SK-N-SH (cell line): Measurements from ENCODE around the gene RANBP9.
A peak's percentile ranks its signal among the peaks of the same experiment; 100 is the strongest.

Experiments
- CTCF ChIP-seq: fragments of 200-600 bp; sonication (generic); IDR thresholded peaks from 2 replicates; pipeline ENCODE4 v1.6.1; 2017; ENCODE audit warnings: antibody characterized with exemption, mild to moderate bottlenecking, moderate library complexity
- EZH2phosphoT487 ChIP-seq: fragments of 200-600 bp; sonication (generic); IDR thresholded peaks from 2 replicates; pipeline ENCODE4 v1.6.1; 2017; ENCODE audit warnings: low read depth, mixed run types, mild to moderate bottlenecking, antibody characterized with exemption, moderate library complexity, borderline replicate concordance
- FOSL2 ChIP-seq: IDR thresholded peaks from 2 replicates; pipeline ENCODE4 v1.4.0; 2012; ENCODE audit warnings: low read depth, mild to moderate bottlenecking, moderate library complexity, borderline replicate concordance
- FOXM1 ChIP-seq: IDR thresholded peaks from 2 replicates; pipeline ENCODE4 v1.4.0; 2012; ENCODE audit warnings: low read depth, mild to moderate bottlenecking
- GATA2 ChIP-seq: sonication (generic); formaldehyde crosslinking; IDR thresholded peaks from 2 replicates; pipeline ENCODE4 v1.5.0; 2020; ENCODE audit warnings: mild to moderate bottlenecking, missing genetic modification reagents
- POLR2AphosphoS5 ChIP-seq: IDR thresholded peaks from 2 replicates; pipeline ENCODE4 v1.6.1; 2012; ENCODE audit warnings: low read depth, low read length
- RCOR1 ChIP-seq: fragments of 150-350 bp; IDR thresholded peaks from 2 replicates; pipeline ENCODE4 v1.6.1; 2017; ENCODE audit warnings: antibody characterized with exemption, low read length
- REST ChIP-seq: IDR thresholded peaks from 2 replicates; pipeline ENCODE4 v1.6.1; 2012; ENCODE audit warnings: mild to moderate bottlenecking, low read depth, low read length, moderate library complexity
- SIN3A ChIP-seq: IDR thresholded peaks from 2 replicates; pipeline ENCODE4 v1.6.1; 2012; ENCODE audit warnings: low read depth, mild to moderate bottlenecking, low read length, moderate library complexity, borderline replicate concordance
- TAF1 ChIP-seq: IDR thresholded peaks from 2 replicates; pipeline ENCODE4 v1.6.1; 2012; ENCODE audit warnings: low read depth, mild to moderate bottlenecking, low read length, moderate library complexity, borderline replicate concordance
- TCF12 ChIP-seq: IDR thresholded peaks from 2 replicates; pipeline ENCODE4 v1.4.0; 2012
- TEAD4 ChIP-seq: IDR thresholded peaks from 2 replicates; pipeline ENCODE4 v1.4.0; 2012; ENCODE audit warnings: mild to moderate bottlenecking, borderline replicate concordance; ENCODE audit not compliant: insufficient read depth

GRCh38 chr6:13614926-13615791, 96.5 kb downstream of the RANBP9 start, which contains the start of gene NOL7:
- TF ChIP-seq SIN3A (peak; percentile 87; the same call in 1 of the 2 replicates), FOSL2 (no peak), REST (peak; percentile 35; the same call in 1 of the 2 replicates), TAF1 (peak; percentile 95), CTCF (peak; percentile 81), GATA2 (CRISPR knock-in tag) (no peak), RCOR1 (peak; percentile 59), TEAD4 (no peak), FOXM1 (no peak), TCF12 (no peak), POLR2AphosphoS5 (peak; percentile 95), EZH2phosphoT487 (no peak)
